ENCODE data around the gene NRCAM.

Gene NRCAM

GRCh38 chr7:108196004-108196403 lies 260.2 kb downstream of the NRCAM start:
- no peak overlapping the region for H3K9ac ChIP-seq (ENCODE audit: low read length)

GRCh38 chr7:108193594-108194498 lies 262.4 kb downstream of the NRCAM start:
- Histone ChIP-seq H4K91ac (ENCODE audit: low read length) (no peak overlapping the region), H3K18ac (ENCODE audit: low read depth in 1 of 2, low read length in 2 of 2) (no peak overlapping the region), H3K27ac (ENCODE audit: low read length, poor library complexity, severe bottlenecking) (no peak overlapping the region), H3K4me1 (ENCODE audit: control insufficient read depth, insufficient read depth, low read depth, low read length) (peaks cover 2% of the 10 kb centered on the region), H3K4me2 (ENCODE audit: low read length, poor library complexity, severe bottlenecking) (no peak overlapping the region), H4K8ac (ENCODE audit: low read length) (no peak overlapping the region), H3K36me3 (ENCODE audit: control insufficient read depth in 1 of 2, insufficient read depth in 2 of 2, low read depth in 1 of 2, low read length in 2 of 2) (no peaks in the 10 kb centered on the region), H2BK5ac (ENCODE audit: low read depth, low read length, poor library complexity, severe bottlenecking) (no peak overlapping the region), H3K23ac (ENCODE audit: low read length in 2 of 2) (no peak overlapping the region), H3K79me1 (replicated peaks; ENCODE audit: low read length, poor library complexity, severe bottlenecking) (no peaks in the 10 kb centered on the region), H3K14ac (ENCODE audit: low read length in 2 of 2) (no peak overlapping the region), H2AFZ (ENCODE audit: low read depth, low read length) (no peak overlapping the region), H3K27me3 (ENCODE audit: control insufficient read depth in 1 of 2, insufficient read depth in 1 of 2, low read length in 2 of 2) (no peaks in the 10 kb centered on the region), H2AK5ac (ENCODE audit: low read length, severe bottlenecking) (no peak overlapping the region), H3K4ac (ENCODE audit: low read depth in 1 of 2, low read length in 2 of 2) (no peak overlapping the region), H3K9ac (ENCODE audit: low read length) (no peak overlapping the region), H3K4me3 (ENCODE audit: insufficient read depth in 1 of 2, low read depth in 1 of 2, low read length in 2 of 2) (no peak overlapping the region), H2BK12ac (ENCODE audit: low read length in 2 of 2) (no peak overlapping the region), H3K9me3 (ENCODE audit: control insufficient read depth, low read length) (no peaks in the 10 kb centered on the region), H2BK120ac (ENCODE audit: low read depth, low read length) (no peak overlapping the region), H2BK15ac (ENCODE audit: low read depth, poor library complexity, severe bottlenecking) (no peak overlapping the region)
- no peak for DNase-seq
- WGBS, result 78% methylated on average over 7 of the region's 9 CpGs

More at GRCh38 chr7:108196004-108196403, 260.2 kb downstream of the NRCAM start:
- WGBS, result no CpG with 5 or more reads among the region's 1 CpG
- H3K27ac ChIP-seq (ENCODE audit: low read length, poor library complexity, severe bottlenecking), result no peak overlapping the region
- no peaks in the 10 kb centered on the region for H3K79me1 ChIP-seq (replicated peaks; ENCODE audit: low read length, poor library complexity, severe bottlenecking)
- H2AK5ac ChIP-seq (ENCODE audit: low read length, severe bottlenecking), result no peak overlapping the region
- no peak overlapping the region for H4K91ac ChIP-seq (ENCODE audit: low read length)
- no peak overlapping the region for H3K14ac ChIP-seq (ENCODE audit: low read length in 2 of 2)
- no peak overlapping the region for H2BK15ac ChIP-seq (ENCODE audit: low read depth, poor library complexity, severe bottlenecking)
- no peak overlapping the region for H4K8ac ChIP-seq (ENCODE audit: low read length)
- no peak overlapping the region for H2BK120ac ChIP-seq (ENCODE audit: low read depth, low read length)
- no peaks in the 10 kb centered on the region for H3K9me3 ChIP-seq (ENCODE audit: control insufficient read depth, low read length)
- H2AFZ ChIP-seq (ENCODE audit: low read depth, low read length), result no peak overlapping the region
- H2BK5ac ChIP-seq (ENCODE audit: low read depth, low read length, poor library complexity, severe bottlenecking), result no peak overlapping the region
- H3K18ac ChIP-seq (ENCODE audit: low read depth in 1 of 2, low read length in 2 of 2), result no peak overlapping the region
- DNase-seq, result no peak
- no peaks in the 10 kb centered on the region for H3K36me3 ChIP-seq (ENCODE audit: control insufficient read depth in 1 of 2, insufficient read depth in 2 of 2, low read depth in 1 of 2, low read length in 2 of 2)
- H3K4me3 ChIP-seq (ENCODE audit: insufficient read depth in 1 of 2, low read depth in 1 of 2, low read length in 2 of 2), result no peak overlapping the region
- no peak overlapping the region for H3K4me2 ChIP-seq (ENCODE audit: low read length, poor library complexity, severe bottlenecking)
- no peak overlapping the region for H3K4ac ChIP-seq (ENCODE audit: low read depth in 1 of 2, low read length in 2 of 2)
- no peak overlapping the region for H3K23ac ChIP-seq (ENCODE audit: low read length in 2 of 2)
- H2BK12ac ChIP-seq (ENCODE audit: low read length in 2 of 2), result no peak overlapping the region
- H3K27me3 ChIP-seq (ENCODE audit: control insufficient read depth in 1 of 2, insufficient read depth in 1 of 2, low read length in 2 of 2), result no peaks in the 10 kb centered on the region
- peaks cover 2% of the 10 kb centered on the region for H3K4me1 ChIP-seq (ENCODE audit: control insufficient read depth, insufficient read depth, low read depth, low read length)

GRCh38 chr7:108190891-108191290 lies 265.3 kb downstream of the NRCAM start:
- no peak overlapping the region for H4K91ac ChIP-seq (ENCODE audit: low read length)
- no peaks in the 10 kb centered on the region for H3K79me1 ChIP-seq (replicated peaks; ENCODE audit: low read length, poor library complexity, severe bottlenecking)
- no peak overlapping the region for H3K18ac ChIP-seq (ENCODE audit: low read depth in 1 of 2, low read length in 2 of 2)
- H3K4me3 ChIP-seq (ENCODE audit: insufficient read depth in 1 of 2, low read depth in 1 of 2, low read length in 2 of 2), result no peak overlapping the region
- H3K9ac ChIP-seq (ENCODE audit: low read length), result no peak overlapping the region
- WGBS, result 100% methylated on average over 2 of the region's 4 CpGs
- H3K4ac ChIP-seq (ENCODE audit: low read depth in 1 of 2, low read length in 2 of 2), result no peak overlapping the region
- H2BK5ac ChIP-seq (ENCODE audit: low read depth, low read length, poor library complexity, severe bottlenecking), result no peak overlapping the region
- no peak overlapping the region for H3K4me2 ChIP-seq (ENCODE audit: low read length, poor library complexity, severe bottlenecking)
- H2BK120ac ChIP-seq (ENCODE audit: low read depth, low read length), result no peak overlapping the region
- no peak overlapping the region for H3K23ac ChIP-seq (ENCODE audit: low read length in 2 of 2)
- H3K36me3 ChIP-seq (ENCODE audit: control insufficient read depth in 1 of 2, insufficient read depth in 2 of 2, low read depth in 1 of 2, low read length in 2 of 2), result no peaks in the 10 kb centered on the region
- no peak overlapping the region for H2BK12ac ChIP-seq (ENCODE audit: low read length in 2 of 2)
- H2AFZ ChIP-seq (ENCODE audit: low read depth, low read length), result no peak overlapping the region
- no peak overlapping the region for H2AK5ac ChIP-seq (ENCODE audit: low read length, severe bottlenecking)
- no peak overlapping the region for H2BK15ac ChIP-seq (ENCODE audit: low read depth, poor library complexity, severe bottlenecking)
- H3K27me3 ChIP-seq (ENCODE audit: control insufficient read depth in 1 of 2, insufficient read depth in 1 of 2, low read length in 2 of 2), result no peaks in the 10 kb centered on the region
- no peak overlapping the region for H4K8ac ChIP-seq (ENCODE audit: low read length)
- H3K9me3 ChIP-seq (ENCODE audit: control insufficient read depth, low read length), result no peaks in the 10 kb centered on the region
- H3K4me1 ChIP-seq (ENCODE audit: control insufficient read depth, insufficient read depth, low read depth, low read length), result peaks cover 2% of the 10 kb centered on the region
- no peak overlapping the region for H3K14ac ChIP-seq (ENCODE audit: low read length in 2 of 2)
- no peak for DNase-seq
- H3K27ac ChIP-seq (ENCODE audit: low read length, poor library complexity, severe bottlenecking), result no peak overlapping the region

GRCh38 chr7:108189733-108190388 lies 266.4 kb downstream of the NRCAM start:
- no peak overlapping the region for H4K91ac ChIP-seq (ENCODE audit: low read length)
- no peaks in the 10 kb centered on the region for H3K27me3 ChIP-seq (ENCODE audit: control insufficient read depth in 1 of 2, insufficient read depth in 1 of 2, low read length in 2 of 2)
- no peak overlapping the region for H3K4me3 ChIP-seq (ENCODE audit: insufficient read depth in 1 of 2, low read depth in 1 of 2, low read length in 2 of 2)
- H3K9me3 ChIP-seq (ENCODE audit: control insufficient read depth, low read length), result no peaks in the 10 kb centered on the region
- H3K4ac ChIP-seq (ENCODE audit: low read depth in 1 of 2, low read length in 2 of 2), result no peak overlapping the region
- WGBS, result 56% methylated on average over 6 of the region's 7 CpGs
- no peak overlapping the region for H3K4me2 ChIP-seq (ENCODE audit: low read length, poor library complexity, severe bottlenecking)
- no peak overlapping the region for H2AK5ac ChIP-seq (ENCODE audit: low read length, severe bottlenecking)
- H3K14ac ChIP-seq (ENCODE audit: low read length in 2 of 2), result no peak overlapping the region
- no peak overlapping the region for H4K8ac ChIP-seq (ENCODE audit: low read length)
- no peaks in the 10 kb centered on the region for H3K36me3 ChIP-seq (ENCODE audit: control insufficient read depth in 1 of 2, insufficient read depth in 2 of 2, low read depth in 1 of 2, low read length in 2 of 2)
- H2BK5ac ChIP-seq (ENCODE audit: low read depth, low read length, poor library complexity, severe bottlenecking), result no peak overlapping the region
- no peak overlapping the region for H3K27ac ChIP-seq (ENCODE audit: low read length, poor library complexity, severe bottlenecking)
- H2BK120ac ChIP-seq (ENCODE audit: low read depth, low read length), result no peak overlapping the region
- DNase-seq, result no peak
- no peak overlapping the region for H2AFZ ChIP-seq (ENCODE audit: low read depth, low read length)
- H3K79me1 ChIP-seq (replicated peaks; ENCODE audit: low read length, poor library complexity, severe bottlenecking), result no peaks in the 10 kb centered on the region
- H3K23ac ChIP-seq (ENCODE audit: low read length in 2 of 2), result no peak overlapping the region
- no peak overlapping the region for H3K18ac ChIP-seq (ENCODE audit: low read depth in 1 of 2, low read length in 2 of 2)
- no peak overlapping the region for H2BK12ac ChIP-seq (ENCODE audit: low read length in 2 of 2)
- H3K4me1 ChIP-seq (ENCODE audit: control insufficient read depth, insufficient read depth, low read depth, low read length), result no peaks in the 10 kb centered on the region
- no peak overlapping the region for H2BK15ac ChIP-seq (ENCODE audit: low read depth, poor library complexity, severe bottlenecking)
- H3K9ac ChIP-seq (ENCODE audit: low read length), result no peak overlapping the region
